HG03460 (cell line): ENCODE data around the gene SIGLEC1.

Experiments used
- ATAC-seq: cut with Tn5 transposase; IDR thresholded peaks from one replicate; pipeline ENCODE4 v1.9.1; 2021; ENCODE audit not compliant: unreplicated experiment

The SIGLEC1 gene

GRCh38 chr20:3744806-3745685, 32.6 kb upstream of the SIGLEC1 start:
- no peak for ATAC-seq

- no peak for ATAC-seq
These were observed 31.6 kb upstream of the SIGLEC1 start for GRCh38 chr20:3744037-3744436.

- no peak for ATAC-seq
These were observed 30.9 kb upstream of the SIGLEC1 start for GRCh38 chr20:3743251-3743650.

GRCh38 chr20:3741836-3742458, 29.5 kb upstream of the SIGLEC1 start:
- ATAC-seq, result no peak

GRCh38 chr20:3740615-3741301, 28.4 kb upstream of the SIGLEC1 start:
- ATAC-seq, result no peak

- no peak for ATAC-seq
These were observed 27.6 kb upstream of the SIGLEC1 start for GRCh38 chr20:3739926-3740451.

- ATAC-seq, result no peak
These were observed 26.9 kb upstream of the SIGLEC1 start for GRCh38 chr20:3739054-3739925.

GRCh38 chr20:3738111-3739053, 26.0 kb upstream of the SIGLEC1 start:
- no peak for ATAC-seq

- ATAC-seq, result no peak
These were observed 23.4 kb upstream of the SIGLEC1 start for GRCh38 chr20:3735768-3736167.

- ATAC-seq, result no peak
These were observed 21.9 kb upstream of the SIGLEC1 start for GRCh38 chr20:3734111-3734843.

GRCh38 chr20:3733119-3733995, 21.0 kb upstream of the SIGLEC1 start:
- no peak for ATAC-seq

- no peak for ATAC-seq
These were observed 20.1 kb upstream of the SIGLEC1 start, which contains the start of gene HSPA12B for GRCh38 chr20:3732327-3733118. HSPA12B (plus strand) TSS chr20:3732685; CDS start chr20:3738675, 5,990 bp downstream.

GRCh38 chr20:3731944-3732326, 19.5 kb upstream of the SIGLEC1 start:
- ATAC-seq, result no peak

GRCh38 chr20:3730803-3731672, 18.6 kb upstream of the SIGLEC1 start:
- no peak for ATAC-seq

GRCh38 chr20:3729811-3730540, 17.6 kb upstream of the SIGLEC1 start:
- ATAC-seq, result no peak
